WTC11 (cell line): ENCODE data around the gene AEBP2.

Source experiments
- AR ChIP-seq: fragments of 250-450 bp; sonication (Bioruptor Pico); IDR thresholded peaks from 2 replicates; pipeline ENCODE4 v1.9.0; 2021; ENCODE audit warnings: mild to moderate bottlenecking
- CBFB ChIP-seq: sonication (generic); formaldehyde crosslinking; IDR thresholded peaks from 2 replicates; pipeline ENCODE4 v1.8.1; 2022; ENCODE audit warnings: mild to moderate bottlenecking, low read depth, missing genetic modification reagents
- CTCF ChIP-seq: fragments of 200-600 bp; IDR thresholded peaks from 2 replicates; pipeline ENCODE4 v1.8.0; 2022; ENCODE audit warnings: antibody characterized with exemption
- E2F1 ChIP-seq: sonication (generic); formaldehyde crosslinking; IDR thresholded peaks from 2 replicates; pipeline ENCODE4 v1.8.0; 2022; ENCODE audit warnings: mild to moderate bottlenecking, missing genetic modification reagents
- FOXJ3 ChIP-seq: sonication (generic); formaldehyde crosslinking; IDR thresholded peaks from 2 replicates; pipeline ENCODE4 v1.9.0; 2021; ENCODE audit warnings: missing genetic modification reagents, mild to moderate bottlenecking, borderline replicate concordance
- FOXP1 ChIP-seq: sonication (generic); formaldehyde crosslinking; IDR thresholded peaks from 2 replicates; pipeline ENCODE4 v1.8.0; 2022; ENCODE audit warnings: missing genetic modification reagents, mild to moderate bottlenecking, moderate library complexity, borderline replicate concordance
- IRF1 ChIP-seq: sonication (generic); formaldehyde crosslinking; IDR thresholded peaks from 2 replicates; pipeline ENCODE4 v1.8.0; 2023; ENCODE audit warnings: missing genetic modification reagents
- IRF2 ChIP-seq: sonication (generic); formaldehyde crosslinking; IDR thresholded peaks from 2 replicates; pipeline ENCODE4 v1.8.0; 2022; ENCODE audit warnings: low read depth, missing genetic modification reagents, borderline replicate concordance
- JAZF1 ChIP-seq: fragments of 250-450 bp; sonication (Bioruptor Pico); IDR thresholded peaks from 2 replicates; pipeline ENCODE4 v1.9.0; 2021; ENCODE audit warnings: moderate library complexity, mild to moderate bottlenecking, inconsistent platforms
- MAX ChIP-seq: sonication (generic); formaldehyde crosslinking; IDR thresholded peaks from 2 replicates; pipeline ENCODE4 v1.8.0; 2022; ENCODE audit warnings: mild to moderate bottlenecking, missing genetic modification reagents
- NR1H2 ChIP-seq: sonication (generic); formaldehyde crosslinking; IDR thresholded peaks from 2 replicates; pipeline ENCODE4 v1.9.0; 2021; ENCODE audit warnings: mild to moderate bottlenecking, moderate library complexity, missing genetic modification reagents
- NR2C2 ChIP-seq: sonication (generic); formaldehyde crosslinking; IDR thresholded peaks from 2 replicates; pipeline ENCODE4 v1.8.0; 2022; ENCODE audit warnings: mild to moderate bottlenecking, missing genetic modification reagents
- ZNF219 ChIP-seq: sonication (generic); formaldehyde crosslinking; IDR thresholded peaks from 2 replicates; pipeline ENCODE4 v1.8.0; 2023; ENCODE audit warnings: missing genetic modification reagents, mild to moderate bottlenecking, borderline replicate concordance
- ZNF423 ChIP-seq: fragments of 250-450 bp; sonication (Bioruptor Pico); IDR thresholded peaks from 2 replicates; pipeline ENCODE4 v2.1.2; 2022; ENCODE audit warnings: mild to moderate bottlenecking, moderate library complexity

- TF ChIP-seq IRF2 (CRISPR knock-in tag) (no peak), AR (CRISPR knock-in tag) (no peak), CBFB (CRISPR knock-in tag) (no peak), CTCF (no peak), FOXJ3 (no peak), IRF1 (CRISPR knock-in tag) (no peak), MAX (no peak), FOXP1 (CRISPR knock-in tag) (no peak), ZNF219 (CRISPR knock-in tag) (no peak), JAZF1 (CRISPR knock-in tag) (no peak), E2F1 (no peak), ZNF423 (no peak), NR2C2 (no peak), NR1H2 (CRISPR knock-in tag) (no peak)
Observed at GRCh38 chr12:19542606-19543005, 103.3 kb downstream of the AEBP2 start.
